H1 (cell line): ENCODE measurements around the gene ZBTB20. TPM values are rescaled to one million over a fixed set of nuclear protein-coding genes. Genes with fewer than 3 reads are reported as not detected.

Source experiments
- ATF2 ChIP-seq: IDR thresholded peaks from 2 replicates; pipeline ENCODE4 v1.6.1; 2012; ENCODE audit warnings: low read length, inconsistent platforms
- JUN ChIP-seq: IDR thresholded peaks from 2 replicates; pipeline ENCODE4 v1.6.1; 2011; ENCODE audit warnings: low read depth, mild to moderate bottlenecking, improper control_type of control experiment, low read length
- POLR2A ChIP-seq, 2 experiments: IDR thresholded peaks; 1 replicate in 1 of 2; 2 replicates in 1 of 2; pipeline ENCODE4 v1.6.1; 2011; ENCODE audit warnings: low read depth in 2 of 2, low read length in 2 of 2, mild to moderate bottlenecking in 2 of 2; ENCODE audit errors: control extremely low read depth in 1 of 2
- POU5F1 ChIP-seq: IDR thresholded peaks from 2 replicates; pipeline ENCODE4 v1.6.1; 2011; ENCODE audit warnings: low read depth, mild to moderate bottlenecking, low read length, moderate library complexity
- SUZ12 ChIP-seq: fragments of 200-600 bp; sonication (generic); IDR thresholded peaks from 2 replicates; pipeline ENCODE4 v1.6.1; 2012; ENCODE audit warnings: mild to moderate bottlenecking, inconsistent platforms, low read length, moderate library complexity, mixed read lengths
- polyA plus RNA-seq, 7 experiments: library from polyadenylated mRNA; depleted of rRNA in 3 of 7; stranded (reverse) in 5 of 7; unstranded in 2 of 7; fragments of >200 nt in 5 of 7; fragments of 200-250 nt in 2 of 7; gene quantifications; 1 replicate in 5 of 7; 2 replicates in 1 of 7; 4 replicates in 1 of 7; pipeline versions ENCODE4 v1.2.1 to v1.2.3, GENCODE V29; 2011 to 2013; ENCODE audit warnings: missing spikeins in 2 of 7, mixed read lengths in 2 of 7
- total RNA-seq: library from RNA; stranded (reverse); fragmentation: NEBNext Ultra II Directional; extraction: Animal tissue kit (Norgen Biotek cat#: 25700); gene quantifications from 2 replicates; pipeline ENCODE4 v1.2.1, GENCODE V29; 2021

Gene ZBTB20
- total and polyA plus RNA-seq, 2 of the 8 experiments (the other 6 are each of a cell fraction or from before 2014, with no cell fraction given): 0.35 to 1.3 TPM

GRCh38 chr3:114823061-114823460 lies 324.0 kb downstream of the ZBTB20 start (continued):
- no peak for TF ChIP-seq POLR2A (IDR thresholded peaks at IDR 0.05; ENCODE audit: control extremely low read depth in 1 of 2, low read depth in 2 of 2, low read length in 2 of 2)
- TF ChIP-seq JUN: no peak
- no peak for TF ChIP-seq SUZ12
- no peak for TF ChIP-seq ATF2
- no peak for TF ChIP-seq POU5F1
